Activated CD4-positive, alpha-beta T cell treated with anti-CD3 and anti-CD28 coated beads for 36 hours (primary cell): ENCODE data around the gene TGFB3. TPM values are rescaled to one million over a fixed set of nuclear protein-coding genes. Genes with fewer than 3 reads are reported as not detected.

Experiments used
- ATAC-seq: fragments of 200-7000 bp; cut with Tn5 transposase; one replicate; pipeline ENCODE4 v1.10.0; 2021; ENCODE audit warnings: mild to moderate bottlenecking, moderate library complexity
- CTCF ChIA-PET: fragments of 350-600 bp; sonication (Branson Sonifier 250); formaldehyde crosslinking; loops from one replicate; lab custom pipeline; 2021; ENCODE audit warnings: antibody characterized with exemption; lab: Charles Lee
- POLR2A ChIA-PET: fragments of 350-600 bp; sonication (Branson Sonifier 250); formaldehyde crosslinking; loops from one replicate; lab custom pipeline; 2021; ENCODE audit warnings: antibody characterized with exemption, inconsistent platforms; lab: Charles Lee
- DNase-seq: peaks from one replicate; pipeline ENCODE4 v3.0.0-alpha.2; 2020
- H3K27ac Mint-ChIP-seq: one replicate; pipeline ENCODE4 v1.8.0; 2021; ENCODE audit warnings: mixed read lengths
- H3K27me3 Mint-ChIP-seq: one replicate; pipeline ENCODE4 v1.8.0; 2021; ENCODE audit warnings: mixed read lengths
- H3K36me3 Mint-ChIP-seq: one replicate; pipeline ENCODE4 v1.8.0; 2021; ENCODE audit warnings: low read depth, mixed read lengths
- H3K4me1 Mint-ChIP-seq: one replicate; pipeline ENCODE4 v1.8.0; 2021; ENCODE audit warnings: mixed read lengths
- H3K4me3 Mint-ChIP-seq: one replicate; pipeline ENCODE4 v1.8.0; 2021; ENCODE audit warnings: mild to moderate bottlenecking, moderate library complexity, mixed read lengths
- H3K9me3 Mint-ChIP-seq: one replicate; pipeline ENCODE4 v1.8.0; 2021; ENCODE audit warnings: low read depth, mixed read lengths
- intact Hi-C, 2 experiments: fragments of 100-400 bp; cut with DNase I in 1 of 2; cut with micrococcal nuclease in 1 of 2; formaldehyde crosslinking; loops; one replicate each; pipeline versions ENCODE4 v1.14.2 to v1.15.1; 2022 to 2024; cut with DNase I, micrococcal nuclease
- total RNA-seq, 2 experiments: library from RNA; stranded (reverse); gene quantifications; one replicate each; pipeline ENCODE4 v1.2.3, GENCODE V29; 2021

TGFB3 gene
- total RNA-seq, 2 experiments from 2014 or later, result 4.1 to 4.4 TPM

GRCh38 chr14:75986439-75986765 is 4.6 kb upstream of the TGFB3 start:
- POLR2A ChIA-PET, result no interaction called here

GRCh38 chr14:75985618-75986438 is 4.0 kb upstream of the TGFB3 start, which contains the start of gene IFT43:
IFT43 (plus strand) TSS chr14:75985763; CDS start chr14:75985787, 24 bp downstream.
- DNase-seq, result peak; percentile 95
- H3K27ac Mint-ChIP-seq, result peak within 1 kb of the TSS; percentile 53
- ATAC-seq, result peak; percentile 66
- CTCF ChIA-PET, result interaction anchor here (0.6 to 3.3 kb wide), 8 partner anchors 9 to 738 kb away, joined by 3 to 11 read pairs (median 4); no protein-coding TSS in a partner anchor
- H3K4me3 Mint-ChIP-seq, result peak within 1 kb of the TSS; percentile 80
- peaks cover 20% of the 10 kb centered on the region for H3K4me1 Mint-ChIP-seq
- intact Hi-C loops, result loop anchor here in 1 of 2 experiments (1.0 to 10.0 kb wide), 5 partner anchors 165 to 1109 kb away; partner anchors contain the start of genes CIPC, GPATCH2L, TMED10 and TTLL5
- H3K36me3 Mint-ChIP-seq, result no peaks in the 10 kb centered on the region
- H3K9me3 Mint-ChIP-seq, result no peaks in the 10 kb centered on the region
- POLR2A ChIA-PET, result interaction anchor here (0.6 to 0.7 kb wide), 2 partner anchors 189 to 1493 kb away, joined by 3 to 6 read pairs; partner anchors contain the start of gene NPC2
- H3K27me3 Mint-ChIP-seq, result no peaks in the 10 kb centered on the region

More at GRCh38 chr14:75986439-75986765, 4.6 kb upstream of the TGFB3 start:
- Mint-ChIP-seq H3K27ac (peak overlapping the region; percentile 53), H3K4me3 (peak overlapping the region; percentile 80), H3K27me3 (no peaks in the 10 kb centered on the region), H3K9me3 (no peaks in the 10 kb centered on the region), H3K36me3 (no peaks in the 10 kb centered on the region), H3K4me1 (peaks cover 14% of the 10 kb centered on the region)
- DNase-seq (no peak), ATAC-seq (no peak)
- intact Hi-C loops, result loop anchor here in 1 of 2 experiments (10.0 kb wide), 3 partner anchors 682 to 1108 kb away; partner anchors contain the start of genes CIPC and TMED10
- CTCF ChIA-PET, result interaction anchor here (0.6 to 3.3 kb wide), 5 partner anchors 10 to 277 kb away, joined by 3 to 11 read pairs (median 4); no protein-coding TSS in a partner anchor

- no peak for ATAC-seq
- POLR2A ChIA-PET, result no interaction called here
- H3K27ac Mint-ChIP-seq, result no peak overlapping the region
Measured at GRCh38 chr14:75984674-75985073, 2.9 kb upstream of the TGFB3 start.

GRCh38 chr14:75983019-75983358 is 1.2 kb upstream of the TGFB3 start:
- Mint-ChIP-seq H3K36me3 (no peaks in the 10 kb centered on the region), H3K4me1 (peaks cover 42% of the 10 kb centered on the region), H3K27me3 (no peaks in the 10 kb centered on the region), H3K4me3 (peak overlapping the region; percentile 67), H3K9me3 (no peaks in the 10 kb centered on the region), H3K27ac (no peak overlapping the region)
- DNase-seq (no peak), ATAC-seq (no peak)
- intact Hi-C loops, result loop anchor here (2.0 to 10.0 kb wide), 6 partner anchors 321 to 1112 kb away; partner anchors contain the start of genes CIPC (in 1 of the 2), ERG28 (in 1 of the 2), NEK9 (in 1 of the 2) and TMED10 (in 1 of the 2)
- POLR2A ChIA-PET, result interaction anchor here (0.7 to 1.0 kb wide), 3 partner anchors 76 to 813 kb away, joined by 3 to 5 read pairs (median 3); no protein-coding TSS in a partner anchor
- CTCF ChIA-PET, result interaction anchor here (0.7 to 8.2 kb wide), 16 partner anchors 9 to 688 kb away, joined by 3 to 91 read pairs (median 4); no protein-coding TSS in a partner anchor

More at GRCh38 chr14:75984674-75985073, 2.9 kb upstream of the TGFB3 start:
- Mint-ChIP-seq H3K27me3 (no peaks in the 10 kb centered on the region), H3K4me3 (no peak overlapping the region), H3K4me1 (peaks cover 28% of the 10 kb centered on the region), H3K36me3 (no peaks in the 10 kb centered on the region), H3K9me3 (no peaks in the 10 kb centered on the region)
- intact Hi-C loops, result loop anchor here (1.0 to 10.0 kb wide), 7 partner anchors 167 to 1110 kb away; partner anchors contain the start of genes TTLL5 (in 2 of the 2), CIPC (in 1 of the 2), ERG28 (in 1 of the 2) and GPATCH2L (in 1 of the 2)
- no peak for DNase-seq
- CTCF ChIA-PET, result interaction anchor here (0.9 to 8.2 kb wide), 4 partner anchors 27 to 330 kb away, joined by 3 to 91 read pairs (median 7); no protein-coding TSS in a partner anchor

- H3K4me1 Mint-ChIP-seq, result peaks cover 42% of the 10 kb centered on the region
- peak overlapping the region; percentile 67 for H3K4me3 Mint-ChIP-seq
- DNase-seq (peak; percentile 86), ATAC-seq (peak; percentile 62)
- H3K27me3 Mint-ChIP-seq, result no peaks in the 10 kb centered on the region
- H3K36me3 Mint-ChIP-seq, result no peaks in the 10 kb centered on the region
- H3K27ac Mint-ChIP-seq, result peak overlapping the region; percentile 78
- ChIA-PET CTCF (interaction anchor here (0.7 to 8.2 kb wide), 17 partner anchors 9 to 687 kb away, joined by 3 to 91 read pairs (median 4); no protein-coding TSS in a partner anchor), POLR2A (interaction anchor here (0.7 to 1.0 kb wide), 3 partner anchors 76 to 812 kb away, joined by 3 to 5 read pairs (median 3); no protein-coding TSS in a partner anchor)
- no peaks in the 10 kb centered on the region for H3K9me3 Mint-ChIP-seq
- intact Hi-C loops, result loop anchor here (1.0 to 10.0 kb wide), 9 partner anchors 76 to 1112 kb away; partner anchors contain the start of genes CIPC (in 1 of the 2), ERG28 (in 1 of the 2), NEK9 (in 1 of the 2) and TMED10 (in 1 of the 2)
Measured at GRCh38 chr14:75982266-75983018, 647 bp upstream of the TGFB3 start.

GRCh38 chr14:75980856-75981255 is 939 bp downstream of the TGFB3 start:
- ChIA-PET CTCF (interaction anchor here (0.6 to 8.2 kb wide), 5 partner anchors 12 to 825 kb away, joined by 3 to 91 read pairs (median 4); no protein-coding TSS in a partner anchor), POLR2A (no interaction called here)
- H3K4me1 Mint-ChIP-seq, result peaks cover 35% of the 10 kb centered on the region
- H3K9me3 Mint-ChIP-seq, result no peaks in the 10 kb centered on the region
- intact Hi-C loops, result loop anchor here (1.0 to 10.0 kb wide), 6 partner anchors 75 to 1114 kb away; partner anchors contain the start of genes CIPC (in 1 of the 2), ERG28 (in 1 of the 2), NEK9 (in 1 of the 2) and TMED10 (in 1 of the 2)
- H3K36me3 Mint-ChIP-seq, result no peaks in the 10 kb centered on the region
- no peak for DNase-seq
- H3K27me3 Mint-ChIP-seq, result no peaks in the 10 kb centered on the region
- no peak for ATAC-seq
- peak overlapping the region; percentile 67 for H3K4me3 Mint-ChIP-seq
- no peak overlapping the region for H3K27ac Mint-ChIP-seq

- ChIA-PET POLR2A (interaction anchor here (0.7 kb wide), 1 partner anchor 201 kb away, joined by 3 read pairs; no protein-coding TSS in a partner anchor), CTCF (interaction anchor here (0.6 to 8.2 kb wide), 11 partner anchors 12 to 824 kb away, joined by 3 to 91 read pairs (median 3); no protein-coding TSS in a partner anchor)
- H3K9me3 Mint-ChIP-seq, result no peaks in the 10 kb centered on the region
- H3K27me3 Mint-ChIP-seq, result no peaks in the 10 kb centered on the region
- H3K27ac Mint-ChIP-seq, result no peak overlapping the region
- H3K4me3 Mint-ChIP-seq, result peak overlapping the region; percentile 29
- intact Hi-C loops, result loop anchor here (5.0 to 10.0 kb wide), 5 partner anchors 318 to 1115 kb away; partner anchors contain the start of genes CIPC (in 1 of the 2), ERG28 (in 1 of the 2), NEK9 (in 1 of the 2) and TMED10 (in 1 of the 2)
- peaks cover 33% of the 10 kb centered on the region for H3K4me1 Mint-ChIP-seq
- no peak for ATAC-seq
- no peak for DNase-seq
- H3K36me3 Mint-ChIP-seq, result no peaks in the 10 kb centered on the region
Measured at GRCh38 chr14:75979648-75980565, 1.9 kb downstream of the TGFB3 start.

GRCh38 chr14:75979071-75979571 is 2.7 kb downstream of the TGFB3 start:
- no peaks in the 10 kb centered on the region for H3K36me3 Mint-ChIP-seq
- CTCF ChIA-PET, result interaction anchor here (0.6 to 8.2 kb wide), 12 partner anchors 10 to 583 kb away, joined by 3 to 91 read pairs (median 3); no protein-coding TSS in a partner anchor
- POLR2A ChIA-PET, result interaction anchor here (0.7 kb wide), 1 partner anchor 201 kb away, joined by 3 read pairs; no protein-coding TSS in a partner anchor
- DNase-seq, result peak; percentile 56
- H3K27me3 Mint-ChIP-seq, result no peaks in the 10 kb centered on the region
- H3K9me3 Mint-ChIP-seq, result no peaks in the 10 kb centered on the region
- H3K4me1 Mint-ChIP-seq, result peaks cover 33% of the 10 kb centered on the region
- no peak for ATAC-seq
- H3K4me3 Mint-ChIP-seq, result peak overlapping the region; percentile 29
- H3K27ac Mint-ChIP-seq, result no peak overlapping the region
- intact Hi-C loops, result no loop called here

- DNase-seq, result peak; percentile 45
- ChIA-PET CTCF (interaction anchor here (0.9 to 8.2 kb wide), 5 partner anchors 10 to 321 kb away, joined by 3 to 91 read pairs (median 7); no protein-coding TSS in a partner anchor), POLR2A (no interaction called here)
- Mint-ChIP-seq H3K4me3 (no peak overlapping the region), H3K36me3 (no peaks in the 10 kb centered on the region), H3K27ac (no peak overlapping the region), H3K9me3 (no peaks in the 10 kb centered on the region), H3K27me3 (no peaks in the 10 kb centered on the region), H3K4me1 (peaks cover 33% of the 10 kb centered on the region)
- no peak for ATAC-seq
- intact Hi-C loops, result no loop called here
Measured at GRCh38 chr14:75978249-75978731, 3.5 kb downstream of the TGFB3 start.
